Measurements from ENCODE around the gene CCSER2. TPM values are rescaled to one million over a fixed set of nuclear protein-coding genes. Genes with fewer than 3 reads are reported as not detected.

Gene CCSER2
- total RNA-seq, 1 experiment from 2014 or later = 56.6 TPM

DNA sequence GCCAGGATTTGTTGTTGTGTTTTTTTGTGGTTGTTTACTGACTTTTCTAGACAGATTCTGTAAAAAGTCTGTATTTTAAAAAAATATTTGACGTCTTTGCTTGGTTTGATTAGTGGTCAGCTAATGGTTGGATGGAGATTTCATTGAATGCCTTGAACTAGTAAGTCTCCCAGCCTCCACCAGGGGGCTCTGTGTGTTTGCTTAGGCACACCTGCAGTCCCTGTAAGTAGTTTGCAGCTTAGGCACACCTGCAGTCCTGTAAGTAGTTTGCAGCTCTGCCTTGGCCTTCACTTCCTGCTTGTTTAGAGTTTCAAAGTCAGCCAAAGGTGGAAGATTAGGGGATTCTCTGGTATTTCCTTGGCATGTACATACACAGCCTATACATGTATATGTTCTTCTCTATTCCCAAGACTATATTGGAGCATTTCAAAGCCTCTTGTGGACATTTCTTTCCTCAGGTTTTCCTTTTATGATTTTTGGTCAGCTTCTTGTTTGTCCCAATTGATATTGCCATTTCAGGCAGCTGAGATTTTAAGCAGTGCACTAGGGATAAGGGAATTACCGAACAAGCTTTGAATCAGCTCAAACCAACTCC is 101.6 kb downstream of the CCSER2 start:
- Histone ChIP-seq H3K4me2 (no peak overlapping the region), H3K4me3 (no peak overlapping the region), H3K27me3 (ENCODE audit: insufficient read depth, low read depth) (no peaks in the 10 kb centered on the region), H3K79me2 (ENCODE audit: low read depth) (0 out of 2 replicates have a peak, but pooled peaks cover 3% of the 10 kb centered on the region), H3K27ac (no peak overlapping the region), H4K20me1 (ENCODE audit: insufficient read depth) (no peaks in the 10 kb centered on the region), H3K9me2 (ENCODE audit: insufficient read depth) (no peaks in the 10 kb centered on the region), H3F3A (ENCODE audit: insufficient read depth, low read depth) (no peaks in the 10 kb centered on the region), H3K36me3 (ENCODE audit: low read depth) (no peaks in the 10 kb centered on the region), H3K4me1 (replicated peaks; ENCODE audit: insufficient read depth) (peaks cover 7% of the 10 kb centered on the region), H2AFZ (no peak overlapping the region), H3K9me3 (ENCODE audit: insufficient read depth, low read depth) (no peaks in the 10 kb centered on the region; the same call in 1 of the 2 replicates)
- intact Hi-C loops (cut with micrococcal nuclease; ENCODE audit: unreplicated experiment) = loop anchor here (1.0 kb wide), 3 partner anchors 55 to 107 kb away; no protein-coding TSS in a partner anchor
- DNase-seq = peak; percentile 67 to 74
- TF ChIP-seq EZH2 (IDR thresholded peaks at IDR 0.05; ENCODE audit: low read depth) = no peak
- TF ChIP-seq, protein P1, sequence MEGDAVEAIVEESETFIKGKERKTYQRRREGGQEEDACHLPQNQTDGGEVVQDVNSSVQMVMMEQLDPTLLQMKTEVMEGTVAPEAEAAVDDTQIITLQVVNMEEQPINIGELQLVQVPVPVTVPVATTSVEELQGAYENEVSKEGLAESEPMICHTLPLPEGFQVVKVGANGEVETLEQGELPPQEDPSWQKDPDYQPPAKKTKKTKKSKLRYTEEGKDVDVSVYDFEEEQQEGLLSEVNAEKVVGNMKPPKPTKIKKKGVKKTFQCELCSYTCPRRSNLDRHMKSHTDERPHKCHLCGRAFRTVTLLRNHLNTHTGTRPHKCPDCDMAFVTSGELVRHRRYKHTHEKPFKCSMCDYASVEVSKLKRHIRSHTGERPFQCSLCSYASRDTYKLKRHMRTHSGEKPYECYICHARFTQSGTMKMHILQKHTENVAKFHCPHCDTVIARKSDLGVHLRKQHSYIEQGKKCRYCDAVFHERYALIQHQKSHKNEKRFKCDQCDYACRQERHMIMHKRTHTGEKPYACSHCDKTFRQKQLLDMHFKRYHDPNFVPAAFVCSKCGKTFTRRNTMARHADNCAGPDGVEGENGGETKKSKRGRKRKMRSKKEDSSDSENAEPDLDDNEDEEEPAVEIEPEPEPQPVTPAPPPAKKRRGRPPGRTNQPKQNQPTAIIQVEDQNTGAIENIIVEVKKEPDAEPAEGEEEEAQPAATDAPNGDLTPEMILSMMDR (conservative IDR thresholded peaks at IDR 0.05) = peak; percentile 96
- POLR2A ChIA-PET (ENCODE audit: unreplicated experiment) = no interaction called here
- CTCF ChIA-PET = interaction anchor here (0.6 to 2.1 kb wide), 10 partner anchors 41 to 558 kb away, joined by 3 to 45 read pairs (median 3); no protein-coding TSS in a partner anchor
- BruUV-seq (replicated peaks) = no TSS peak

DNA sequence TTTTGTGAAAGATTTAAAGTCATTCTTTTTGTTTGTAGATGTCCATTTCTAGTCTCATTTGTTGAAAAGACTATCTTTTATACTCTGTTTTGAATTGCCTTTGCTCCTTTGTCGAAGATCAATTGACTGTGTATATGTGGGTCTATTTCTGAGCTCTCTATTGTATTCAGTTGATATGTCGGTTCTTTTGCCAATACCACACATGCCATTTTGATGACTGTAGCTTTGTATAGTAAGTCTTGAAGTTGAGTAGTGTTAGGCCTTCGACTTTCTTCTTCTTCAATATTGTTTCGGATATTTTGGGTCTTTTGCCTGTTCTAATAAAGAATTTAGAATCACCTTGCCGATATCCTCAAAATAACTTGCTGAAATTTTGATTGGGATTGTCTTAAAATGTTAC is 104.5 kb downstream of the CCSER2 start:
- Histone ChIP-seq H3F3A (ENCODE audit: insufficient read depth, low read depth) (no peaks in the 10 kb centered on the region), H4K20me1 (ENCODE audit: insufficient read depth) (no peaks in the 10 kb centered on the region), H3K79me2 (ENCODE audit: low read depth) (0 out of 2 replicates have a peak, but pooled peaks cover 3% of the 10 kb centered on the region), H3K9me3 (ENCODE audit: insufficient read depth, low read depth) (no peaks in the 10 kb centered on the region; the same call in 1 of the 2 replicates), H3K27ac (no peak overlapping the region), H2AFZ (no peak overlapping the region), H3K4me3 (no peak overlapping the region), H3K4me2 (no peak overlapping the region), H3K9me2 (ENCODE audit: insufficient read depth) (no peaks in the 10 kb centered on the region), H3K36me3 (ENCODE audit: low read depth) (no peaks in the 10 kb centered on the region), H3K4me1 (replicated peaks; ENCODE audit: insufficient read depth) (peaks cover under 1% of the 10 kb centered on the region; the same call in 1 of the 2 replicates), H3K27me3 (ENCODE audit: insufficient read depth, low read depth) (no peaks in the 10 kb centered on the region)
- no peak for TF ChIP-seq EZH2 (IDR thresholded peaks at IDR 0.05; ENCODE audit: low read depth)
- CTCF ChIA-PET = interaction anchor here (0.7 to 0.9 kb wide), 2 partner anchors 108 to 527 kb away, joined by 3 read pairs; no protein-coding TSS in a partner anchor
- no peak for DNase-seq
- POLR2A ChIA-PET (ENCODE audit: unreplicated experiment) = interaction anchor here (0.6 kb wide), 1 partner anchor 11 kb away, joined by 4 read pairs; no protein-coding TSS in a partner anchor
- BruUV-seq (replicated peaks) = no TSS peak
- intact Hi-C loops (cut with micrococcal nuclease; ENCODE audit: unreplicated experiment) = no loop called here

DNA sequence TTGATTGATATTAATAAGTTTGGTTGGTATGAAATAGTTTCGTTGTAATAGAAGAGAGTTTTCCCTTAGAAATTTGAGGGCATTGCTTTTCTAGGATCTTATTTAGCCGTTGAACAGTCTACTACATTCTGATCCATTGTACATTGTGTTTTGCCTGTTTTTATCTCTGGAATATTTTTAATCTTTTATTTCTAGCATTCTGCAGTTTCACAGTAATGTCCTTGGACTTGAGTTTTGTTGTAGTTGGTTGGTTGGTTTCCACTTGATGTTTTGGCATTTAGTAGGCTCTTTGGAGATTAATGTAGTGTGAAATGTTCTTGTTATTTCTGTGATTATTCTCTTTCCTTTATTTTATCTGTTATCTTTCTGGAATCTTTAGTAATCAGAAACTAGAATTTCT is 112.4 kb downstream of the CCSER2 start:
- Histone ChIP-seq H3K79me2 (ENCODE audit: low read depth) (no peaks in the 10 kb centered on the region), H3K4me2 (no peak overlapping the region), H3K4me3 (no peak overlapping the region), H4K20me1 (ENCODE audit: insufficient read depth) (no peaks in the 10 kb centered on the region), H3K27ac (no peak overlapping the region), H3F3A (ENCODE audit: insufficient read depth, low read depth) (peaks cover 4% of the 10 kb centered on the region; the same call in 1 of the 2 replicates), H3K9me2 (ENCODE audit: insufficient read depth) (no peaks in the 10 kb centered on the region; the same call in 1 of the 2 replicates), H3K36me3 (ENCODE audit: low read depth) (peaks cover 4% of the 10 kb centered on the region; the same call in 1 of the 2 replicates), H3K27me3 (ENCODE audit: insufficient read depth, low read depth) (no peaks in the 10 kb centered on the region), H3K4me1 (replicated peaks; ENCODE audit: insufficient read depth) (no peaks in the 10 kb centered on the region), H3K9me3 (ENCODE audit: insufficient read depth, low read depth) (0 out of 2 replicates have a peak, but pooled peaks cover 2% of the 10 kb centered on the region), H2AFZ (no peak overlapping the region)
- intact Hi-C loops (cut with micrococcal nuclease; ENCODE audit: unreplicated experiment) = no loop called here
- no peak for TF ChIP-seq EZH2 (IDR thresholded peaks at IDR 0.05; ENCODE audit: low read depth)
- TF ChIP-seq, protein P1 (conservative IDR thresholded peaks at IDR 0.05) = no peak
- BruUV-seq (replicated peaks) = no TSS peak
- DNase-seq = no peak
- CTCF ChIA-PET = no interaction called here
- POLR2A ChIA-PET (ENCODE audit: unreplicated experiment) = no interaction called here
